ENCODE measurements around the gene RASGRF1.

RASGRF1 gene

DNA sequence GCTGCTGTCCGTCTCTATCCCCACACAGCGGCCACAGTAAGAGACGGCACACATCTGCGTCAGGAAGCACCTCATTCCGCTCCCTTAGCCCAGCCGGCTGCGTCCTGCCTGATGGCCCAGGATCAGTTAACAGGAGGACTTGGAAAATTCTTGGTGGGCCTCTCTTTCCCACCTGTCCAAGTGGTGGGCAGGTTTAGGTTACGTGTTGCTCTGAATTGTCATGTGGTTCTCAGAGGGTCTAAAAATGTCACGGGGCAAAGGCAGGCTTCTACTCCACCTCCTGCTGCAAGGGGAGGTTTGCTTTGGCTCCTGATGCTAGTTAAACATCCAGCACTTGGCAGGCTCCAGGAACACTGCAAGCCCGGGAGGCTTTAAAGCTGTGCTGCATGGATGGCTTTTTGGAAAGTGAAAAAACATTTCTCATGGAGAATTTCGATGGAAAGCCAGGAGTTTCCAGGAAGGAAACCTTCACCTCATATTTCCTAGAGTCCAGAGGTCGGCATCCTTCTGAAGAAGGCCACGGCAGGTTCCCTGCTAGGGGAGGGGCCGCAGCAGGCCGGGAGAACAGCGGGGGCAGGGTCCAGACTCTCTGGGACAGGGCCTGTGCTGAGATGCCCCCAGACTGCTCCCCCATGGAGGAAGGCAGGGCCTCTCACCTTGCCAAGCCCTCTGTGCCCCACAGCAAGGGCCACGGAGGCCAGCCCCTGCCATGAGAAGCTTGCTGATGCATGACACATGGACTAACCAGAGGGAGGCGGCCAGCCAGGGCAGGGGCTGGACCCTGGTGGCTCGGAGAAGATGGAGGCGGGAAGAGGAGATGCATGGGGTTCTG lies 156.5 kb downstream of the RASGRF1 start:
- TF ChIP-seq, protein P1, sequence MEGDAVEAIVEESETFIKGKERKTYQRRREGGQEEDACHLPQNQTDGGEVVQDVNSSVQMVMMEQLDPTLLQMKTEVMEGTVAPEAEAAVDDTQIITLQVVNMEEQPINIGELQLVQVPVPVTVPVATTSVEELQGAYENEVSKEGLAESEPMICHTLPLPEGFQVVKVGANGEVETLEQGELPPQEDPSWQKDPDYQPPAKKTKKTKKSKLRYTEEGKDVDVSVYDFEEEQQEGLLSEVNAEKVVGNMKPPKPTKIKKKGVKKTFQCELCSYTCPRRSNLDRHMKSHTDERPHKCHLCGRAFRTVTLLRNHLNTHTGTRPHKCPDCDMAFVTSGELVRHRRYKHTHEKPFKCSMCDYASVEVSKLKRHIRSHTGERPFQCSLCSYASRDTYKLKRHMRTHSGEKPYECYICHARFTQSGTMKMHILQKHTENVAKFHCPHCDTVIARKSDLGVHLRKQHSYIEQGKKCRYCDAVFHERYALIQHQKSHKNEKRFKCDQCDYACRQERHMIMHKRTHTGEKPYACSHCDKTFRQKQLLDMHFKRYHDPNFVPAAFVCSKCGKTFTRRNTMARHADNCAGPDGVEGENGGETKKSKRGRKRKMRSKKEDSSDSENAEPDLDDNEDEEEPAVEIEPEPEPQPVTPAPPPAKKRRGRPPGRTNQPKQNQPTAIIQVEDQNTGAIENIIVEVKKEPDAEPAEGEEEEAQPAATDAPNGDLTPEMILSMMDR (IDR thresholded peaks at IDR 0.05; ENCODE audit: insufficient read depth, low read length) = no peak
- TF ChIP-seq GABPA (IDR thresholded peaks at IDR 0.05; ENCODE audit: low read depth) (no peak), SPI1 (IDR thresholded peaks at IDR 0.05; ENCODE audit: borderline replicate concordance, low read depth) (no peak), POLR2AphosphoS5 (IDR thresholded peaks at IDR 0.05; ENCODE audit: low read depth) (no peak), REST (IDR thresholded peaks at IDR 0.05; ENCODE audit: insufficient replicate concordance, low read depth) (no peak)
- H3K27ac ChIP-seq (replicated peaks) = no peak overlapping the region
- H3K27me3 ChIP-seq (ENCODE audit: insufficient read depth, poor library complexity, severe bottlenecking) = no peaks in the 10 kb centered on the region
- no peak for DNase-seq (ENCODE audit: low read depth in 1 of 2, low spot score in 1 of 2)
- H3K4me3 ChIP-seq (replicated peaks; ENCODE audit: insufficient read depth, low read length) = no peak overlapping the region

- TF ChIP-seq, protein P1 (IDR thresholded peaks at IDR 0.05; ENCODE audit: insufficient read depth, low read length) = no peak
- TF ChIP-seq POLR2AphosphoS5 (IDR thresholded peaks at IDR 0.05; ENCODE audit: low read depth) (no peak), REST (IDR thresholded peaks at IDR 0.05; ENCODE audit: insufficient replicate concordance, low read depth) (no peak), GABPA (IDR thresholded peaks at IDR 0.05; ENCODE audit: low read depth) (no peak), SPI1 (IDR thresholded peaks at IDR 0.05; ENCODE audit: borderline replicate concordance, low read depth) (no peak)
Measured at GRCh38 chr15:78933187-78933822, 157.3 kb downstream of the RASGRF1 start.

GRCh38 chr15:78932258-78932808 lies 158.2 kb downstream of the RASGRF1 start:
- TF ChIP-seq REST (IDR thresholded peaks at IDR 0.05; ENCODE audit: insufficient replicate concordance, low read depth) = no peak
- TF ChIP-seq, protein P1 (IDR thresholded peaks at IDR 0.05; ENCODE audit: insufficient read depth, low read length) = no peak
- no peak overlapping the region for H3K4me3 ChIP-seq (replicated peaks; ENCODE audit: insufficient read depth, low read length)
- no peak overlapping the region for H3K27ac ChIP-seq (replicated peaks)
- DNase-seq (ENCODE audit: low read depth in 1 of 2, low spot score in 1 of 2) = no peak
- H3K27me3 ChIP-seq (ENCODE audit: insufficient read depth, poor library complexity, severe bottlenecking) = no peaks in the 10 kb centered on the region

More at GRCh38 chr15:78933187-78933822, 157.3 kb downstream of the RASGRF1 start:
- Histone ChIP-seq H3K27ac (replicated peaks) (no peak overlapping the region), H3K27me3 (ENCODE audit: insufficient read depth, poor library complexity, severe bottlenecking) (no peaks in the 10 kb centered on the region), H3K4me3 (replicated peaks; ENCODE audit: insufficient read depth, low read length) (no peak overlapping the region)
- no peak for DNase-seq (ENCODE audit: low read depth in 1 of 2, low spot score in 1 of 2)
